Dendritic cell treated with granulocyte-macrophage colony-stimulating factor and Interleukin-4, amounts not matched to agents 40 ng/mL and 50 ng/mL, for 4 days (primary cell): Measurements from ENCODE around the gene UNC119.
A peak's percentile ranks its signal among the peaks of the same experiment; 100 is the strongest.
"Not testable (repeated sequence)": the region's sequence is repeated elsewhere in the genome, so short reads cannot be mapped to it uniquely, and the experiment has no call there.

Experiments
- H3K27ac Mint-ChIP-seq: one replicate; pipeline ENCODE4 v1.8.0; 2022; ENCODE audit warnings: mild to moderate bottlenecking, mixed read lengths
- H3K27me3 Mint-ChIP-seq: one replicate; pipeline ENCODE4 v1.8.0; 2022; ENCODE audit warnings: mild to moderate bottlenecking, mixed read lengths
- H3K36me3 Mint-ChIP-seq: one replicate; pipeline ENCODE4 v1.8.0; 2022; ENCODE audit warnings: low read depth, mixed read lengths
- H3K4me1 Mint-ChIP-seq: one replicate; pipeline ENCODE4 v1.8.0; 2022; ENCODE audit warnings: low read depth, mixed read lengths
- H3K4me3 Mint-ChIP-seq: one replicate; pipeline ENCODE4 v1.8.0; 2022; ENCODE audit warnings: mild to moderate bottlenecking, moderate library complexity, mixed read lengths
- H3K9me3 Mint-ChIP-seq: one replicate; pipeline ENCODE4 v1.8.0; 2022; ENCODE audit warnings: mixed read lengths
- intact Hi-C: fragments of 100-400 bp; cut with micrococcal nuclease; formaldehyde crosslinking; loops from one replicate; pipeline ENCODE4 v1.15.0; 2022

UNC119 gene

DNA sequence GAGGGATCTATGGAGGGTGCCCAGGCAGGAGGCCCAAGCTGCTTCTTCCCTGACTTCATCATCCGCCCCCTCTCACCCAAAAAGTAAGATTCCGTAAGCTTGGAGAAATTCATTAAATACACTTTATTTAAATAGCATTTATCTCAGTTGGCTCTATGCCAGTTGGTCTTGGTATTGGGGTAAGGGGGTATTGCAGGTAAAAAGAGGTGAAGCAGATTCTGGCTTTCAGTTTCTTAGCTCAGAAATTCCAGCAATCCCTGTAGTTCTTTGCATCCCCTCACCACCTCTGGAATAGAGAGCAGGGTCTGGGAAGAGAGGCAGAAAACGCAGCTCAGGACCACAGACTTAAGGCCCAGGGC is 25.0 kb upstream of the UNC119 start:
- Mint-ChIP-seq H3K4me3 (no peak overlapping the region), H3K36me3 (peaks cover 72% of the 10 kb centered on the region), H3K4me1 (peaks cover 21% of the 10 kb centered on the region), H3K27me3 (peaks cover 15% of the 10 kb centered on the region), H3K9me3 (no peaks in the 10 kb centered on the region), H3K27ac (no peak overlapping the region)
- intact Hi-C loops, result no loop called here

DNA sequence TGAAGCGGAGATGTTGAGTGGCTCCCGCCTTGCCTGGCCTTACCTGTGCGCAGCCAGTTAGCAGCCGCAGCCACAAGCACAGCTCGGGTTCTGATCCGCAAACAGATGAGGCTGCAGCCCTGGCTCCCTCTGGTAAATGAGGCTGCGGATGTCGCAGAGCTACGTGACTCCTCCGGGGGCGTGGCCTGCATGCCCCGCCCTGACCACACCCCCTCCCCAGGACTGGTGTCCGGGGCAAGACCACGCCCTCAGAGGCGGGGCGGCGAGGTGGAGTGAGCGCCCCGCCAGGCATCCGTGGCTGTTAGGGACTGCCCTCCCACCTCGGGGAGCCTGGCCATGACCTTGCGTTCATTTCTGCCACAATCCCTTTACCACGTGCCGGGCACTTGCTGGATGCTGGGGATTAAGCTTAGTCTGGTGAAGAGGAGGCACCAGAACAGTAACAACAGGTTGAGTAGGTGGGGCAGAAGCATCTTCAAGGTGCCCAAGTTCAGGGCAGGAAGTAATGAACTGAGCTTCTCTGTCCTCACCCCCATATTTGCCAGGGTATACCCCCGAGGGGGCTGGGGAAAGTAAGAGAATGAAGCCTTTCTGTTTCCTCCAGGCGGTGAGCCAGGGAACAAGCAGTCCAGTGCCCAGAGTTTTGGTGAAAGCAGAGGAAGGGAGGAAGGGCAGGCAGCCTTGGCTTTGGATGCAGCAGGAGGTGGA is 24.5 kb upstream of the UNC119 start, which contains the start of gene ALDOC:
ALDOC (minus strand) TSS at position 138 of the 708 bp plus-strand sequence. CDS start 1,363 bp downstream, outside the sequence.
- intact Hi-C loops, result no loop called here
- Mint-ChIP-seq H3K4me3 (peak within 1 kb of the TSS; percentile 74), H3K27ac (peak within 1 kb of the TSS; percentile 17), H3K9me3 (no peaks in the 10 kb centered on the region), H3K27me3 (peaks cover 15% of the 10 kb centered on the region), H3K4me1 (peaks cover 26% of the 10 kb centered on the region), H3K36me3 (peaks cover 72% of the 10 kb centered on the region)

DNA sequence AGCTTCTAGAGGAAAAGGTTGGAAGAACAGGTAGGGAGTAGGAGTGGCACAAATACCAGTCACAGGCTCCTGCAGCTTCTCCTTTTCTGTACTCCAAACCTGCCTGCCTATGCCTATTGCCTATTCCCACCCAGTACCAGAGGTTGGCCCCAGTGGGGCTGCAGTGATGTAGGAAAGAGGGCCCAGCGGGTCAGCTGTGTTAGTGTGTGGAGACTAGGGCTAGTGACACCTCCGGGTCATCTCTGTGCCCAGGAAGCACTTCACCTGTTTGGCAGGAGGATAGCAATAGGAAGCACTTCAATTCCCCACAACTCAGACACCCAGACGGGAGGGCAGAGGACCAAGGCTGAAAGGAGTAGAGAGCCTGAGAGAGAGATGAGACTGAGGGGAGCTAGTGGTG is 23.6 kb upstream of the UNC119 start:
- Mint-ChIP-seq H3K4me3 (peak overlapping the region; percentile 74), H3K36me3 (peaks cover 78% of the 10 kb centered on the region), H3K4me1 (peaks cover 26% of the 10 kb centered on the region), H3K27me3 (peaks cover 15% of the 10 kb centered on the region), H3K27ac (peak overlapping the region; percentile 17)
- intact Hi-C loops, H3K9me3 Mint-ChIP-seq: not testable (repeated sequence)

DNA sequence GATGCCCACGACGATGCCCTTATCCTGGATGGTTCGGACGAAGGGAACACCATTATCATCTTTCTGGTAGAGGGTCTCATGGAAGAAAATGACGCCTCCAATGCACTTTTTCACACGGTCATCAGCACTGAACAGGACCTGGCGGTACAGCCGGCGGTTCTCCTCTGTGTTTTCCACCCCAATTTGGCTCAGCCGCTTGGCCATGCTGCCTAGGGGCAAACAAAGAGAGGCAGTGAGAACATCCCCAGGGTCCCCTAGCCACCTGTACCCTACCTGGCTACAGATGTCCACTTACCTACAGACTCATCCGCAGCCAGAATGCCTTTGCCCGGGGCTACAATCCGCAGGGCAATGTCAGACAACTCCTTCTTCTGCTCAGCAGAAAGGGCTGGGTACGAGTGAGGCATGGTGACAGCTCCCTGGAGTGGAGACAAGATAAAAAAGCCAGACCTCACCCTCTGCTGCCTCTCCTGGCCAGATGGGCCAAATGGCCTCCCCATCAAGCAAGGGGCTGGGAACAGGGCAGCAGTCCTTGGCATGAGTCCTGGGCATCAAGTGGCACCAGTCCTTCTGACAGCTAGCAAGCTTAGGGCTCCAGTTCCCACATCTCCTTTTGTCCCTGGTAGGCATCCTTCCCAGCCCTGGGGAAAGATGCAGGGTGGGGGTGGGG is 22.8 kb upstream of the UNC119 start:
- no peak overlapping the region for H3K4me3 Mint-ChIP-seq
- intact Hi-C loops, result no loop called here
- peaks cover 26% of the 10 kb centered on the region for H3K4me1 Mint-ChIP-seq
- peaks cover 15% of the 10 kb centered on the region for H3K27me3 Mint-ChIP-seq
- H3K36me3 Mint-ChIP-seq, result peaks cover 76% of the 10 kb centered on the region
- no peak overlapping the region for H3K27ac Mint-ChIP-seq
- no peaks in the 10 kb centered on the region for H3K9me3 Mint-ChIP-seq

DNA sequence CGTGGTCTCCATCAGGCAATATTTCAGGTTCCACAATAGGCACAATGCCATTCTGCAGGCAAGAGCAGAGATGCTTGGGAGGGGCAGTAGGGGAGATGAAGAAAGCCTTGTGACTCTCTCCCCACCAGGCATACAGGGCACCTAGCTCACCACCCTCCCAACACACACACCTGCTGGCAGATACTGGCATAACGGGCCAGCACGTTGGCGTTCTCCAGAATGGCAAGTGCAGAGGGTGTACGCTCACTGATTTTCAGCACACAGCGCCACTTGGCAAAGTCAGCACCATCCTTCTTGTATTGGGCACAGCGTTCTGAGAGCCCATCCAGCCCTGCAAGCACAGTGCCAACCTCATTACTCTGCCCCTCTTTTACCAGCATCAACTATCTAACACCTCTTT is 22.1 kb upstream of the UNC119 start:
- H3K4me1 Mint-ChIP-seq, result peaks cover 31% of the 10 kb centered on the region
- H3K27ac Mint-ChIP-seq, result no peak overlapping the region
- no peak overlapping the region for H3K4me3 Mint-ChIP-seq
- peaks cover 15% of the 10 kb centered on the region for H3K27me3 Mint-ChIP-seq
- H3K36me3 Mint-ChIP-seq, result peaks cover 75% of the 10 kb centered on the region
- intact Hi-C loops, result no loop called here
- H3K9me3 Mint-ChIP-seq, result no peaks in the 10 kb centered on the region

DNA sequence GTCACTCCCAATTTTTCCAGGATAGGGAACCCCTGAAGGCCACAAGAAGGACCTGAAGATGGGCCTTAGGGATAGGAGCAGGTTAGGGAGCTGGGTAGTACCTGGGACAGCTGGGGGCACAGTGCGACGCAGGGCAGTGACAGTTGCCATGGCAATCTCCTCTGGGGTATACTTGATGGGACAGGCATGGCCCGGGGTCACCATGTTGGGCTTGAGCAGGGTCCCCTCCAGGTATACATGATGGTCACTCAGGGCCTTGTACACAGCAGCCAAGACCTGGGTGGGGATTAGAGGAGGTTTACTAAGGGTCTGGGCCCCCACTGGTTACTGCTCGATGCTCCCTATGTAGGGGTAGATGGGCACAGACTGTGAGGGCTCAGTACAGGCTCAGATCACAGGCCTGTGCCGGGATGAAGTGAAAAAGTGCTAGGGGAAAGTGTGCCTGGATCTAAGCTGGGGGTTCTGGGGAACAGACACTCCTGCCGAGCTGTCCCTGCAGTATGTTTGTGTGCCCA is 21.6 kb upstream of the UNC119 start:
- intact Hi-C loops, result no loop called here
- Mint-ChIP-seq H3K27ac (no peak overlapping the region), H3K27me3 (peaks cover 15% of the 10 kb centered on the region), H3K9me3 (no peaks in the 10 kb centered on the region), H3K4me1 (peaks cover 34% of the 10 kb centered on the region), H3K36me3 (peaks cover 70% of the 10 kb centered on the region), H3K4me3 (no peak overlapping the region)

DNA sequence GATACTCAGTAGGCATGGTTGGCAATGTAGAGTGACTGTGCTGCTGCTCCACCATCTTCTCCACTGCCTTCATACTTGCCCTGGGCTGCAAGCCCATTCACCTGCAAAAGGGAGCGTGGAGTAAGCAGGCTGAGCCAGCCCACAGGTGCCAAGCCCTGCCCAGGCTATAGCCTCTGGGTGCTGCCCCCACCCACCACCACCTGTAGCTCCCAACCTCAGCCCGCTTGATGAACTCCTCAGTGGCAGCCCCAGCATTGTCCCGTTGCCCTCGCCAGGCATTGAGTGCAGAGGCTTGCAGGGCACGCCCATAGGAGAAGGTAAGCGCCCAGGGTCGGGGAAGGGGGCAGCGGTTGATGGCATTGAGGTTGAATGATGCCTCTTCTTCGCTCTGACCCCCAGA is 21.1 kb upstream of the UNC119 start:
- no peaks in the 10 kb centered on the region for H3K9me3 Mint-ChIP-seq
- intact Hi-C loops, result no loop called here
- no peak overlapping the region for H3K27ac Mint-ChIP-seq
- H3K27me3 Mint-ChIP-seq, result peaks cover 15% of the 10 kb centered on the region
- peaks cover 65% of the 10 kb centered on the region for H3K36me3 Mint-ChIP-seq
- no peak overlapping the region for H3K4me3 Mint-ChIP-seq
- peaks cover 36% of the 10 kb centered on the region for H3K4me1 Mint-ChIP-seq

DNA sequence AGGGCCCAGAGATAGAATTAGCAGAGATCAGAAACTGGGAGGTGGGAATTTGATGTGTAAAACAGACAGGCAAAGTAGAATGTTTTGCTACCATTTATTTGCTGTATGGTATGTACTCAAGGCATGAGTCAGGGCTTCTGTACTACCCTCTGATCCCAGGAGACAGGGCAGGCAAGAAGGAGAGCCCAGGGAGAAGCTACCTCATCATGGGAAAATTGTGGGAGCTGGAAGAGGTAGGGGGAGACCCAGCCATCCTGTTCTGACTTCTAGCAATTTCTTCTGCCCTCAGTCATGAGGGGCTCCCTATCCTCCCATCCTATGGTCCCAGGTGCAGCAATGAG is 20.6 kb upstream of the UNC119 start:
- Mint-ChIP-seq H3K9me3 (no peaks in the 10 kb centered on the region), H3K27me3 (peaks cover 15% of the 10 kb centered on the region), H3K36me3 (peaks cover 60% of the 10 kb centered on the region), H3K4me3 (no peak overlapping the region), H3K27ac (no peak overlapping the region), H3K4me1 (peaks cover 41% of the 10 kb centered on the region)
- intact Hi-C loops, result no loop called here

DNA sequence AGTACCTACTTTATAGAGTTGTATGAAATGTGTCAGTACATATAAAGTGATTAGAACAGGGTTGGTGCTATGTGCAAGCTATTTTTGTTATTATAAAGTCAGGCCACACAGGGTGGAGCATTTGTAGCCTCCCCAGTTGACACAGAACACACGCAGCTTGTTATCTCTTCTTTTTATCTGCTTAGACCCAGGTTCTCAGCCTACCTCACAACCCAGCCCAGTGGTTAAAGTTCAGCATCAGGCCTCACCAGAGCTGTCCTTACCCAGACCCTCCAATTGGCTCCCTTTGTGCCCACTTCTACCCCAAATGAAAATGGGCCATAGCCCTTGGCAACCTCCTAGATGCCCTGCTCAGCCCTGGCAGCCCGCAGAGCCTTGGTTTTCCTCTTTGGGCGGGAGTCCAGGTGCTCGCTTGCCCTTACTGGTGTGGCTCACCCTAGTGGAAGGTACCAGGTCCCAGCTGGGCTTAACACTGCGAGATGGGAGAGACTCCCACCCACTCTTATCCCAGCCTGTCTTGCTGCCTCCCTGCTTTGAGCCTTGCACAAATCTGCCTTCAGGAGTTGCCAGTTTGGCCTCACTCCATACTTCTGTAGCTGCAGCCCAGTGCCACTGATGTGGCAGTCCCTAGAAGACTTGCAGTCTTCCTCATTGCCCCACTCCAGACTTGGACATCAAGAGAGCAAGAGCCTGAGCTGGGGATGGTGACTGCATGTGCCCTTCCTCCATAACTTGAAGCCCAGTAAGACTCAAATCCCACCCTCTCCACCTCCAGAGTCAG is 20.0 kb upstream of the UNC119 start:
- Mint-ChIP-seq H3K27me3 (peaks cover 15% of the 10 kb centered on the region), H3K4me3 (no peak overlapping the region), H3K36me3 (peaks cover 55% of the 10 kb centered on the region), H3K9me3 (no peaks in the 10 kb centered on the region), H3K27ac (no peak overlapping the region), H3K4me1 (peaks cover 47% of the 10 kb centered on the region)
- intact Hi-C loops, result no loop called here

DNA sequence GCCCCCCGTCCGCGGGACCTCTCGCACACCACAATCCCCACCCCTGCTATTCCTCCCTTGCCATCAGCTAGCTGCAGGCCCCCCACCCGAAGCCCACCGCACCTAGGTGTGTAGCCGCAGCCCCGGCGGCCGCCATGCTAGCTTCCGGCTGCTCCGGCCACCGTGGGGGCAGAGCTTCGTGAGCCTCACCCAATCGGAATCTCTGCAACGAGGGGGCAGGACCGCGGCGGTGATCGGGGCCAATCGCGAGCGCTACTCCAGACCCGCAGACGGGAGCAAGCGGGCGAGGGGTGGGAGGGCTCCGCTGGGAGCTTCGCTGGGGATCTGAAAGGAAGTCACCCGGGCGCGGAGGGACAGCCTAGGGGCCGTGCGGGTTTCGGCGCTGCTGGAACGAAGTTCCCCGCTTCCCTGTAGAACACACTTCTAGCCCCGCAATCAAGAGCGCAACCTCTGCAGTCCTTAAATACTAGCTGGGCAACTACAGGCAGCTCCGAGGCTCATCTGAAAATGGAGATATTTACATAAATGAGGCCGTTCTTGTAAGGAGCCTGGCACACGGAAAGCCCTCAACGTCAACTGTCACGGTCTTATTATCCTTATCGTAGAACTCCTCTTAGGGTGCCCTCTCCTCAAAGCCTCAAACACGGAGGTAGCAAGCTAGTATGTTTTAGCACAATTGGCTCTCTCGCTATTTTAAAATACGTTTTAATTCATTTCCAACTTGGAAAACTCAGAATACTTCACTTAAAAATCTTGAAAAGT is 19.1 kb upstream of the UNC119 start, which contains the start of gene PIGS:
PIGS (minus strand) TSS at position 164 of the 762 bp plus-strand sequence; CDS start at position 136, 28 bp downstream.
- H3K4me1 Mint-ChIP-seq, result peaks cover 43% of the 10 kb centered on the region
- peak within 1 kb of the TSS; percentile 97 for H3K4me3 Mint-ChIP-seq
- intact Hi-C loops, result no loop called here
- H3K9me3 Mint-ChIP-seq, result no peaks in the 10 kb centered on the region
- H3K27me3 Mint-ChIP-seq, result peaks cover 15% of the 10 kb centered on the region
- H3K27ac Mint-ChIP-seq, result peak within 1 kb of the TSS; percentile 93
- H3K36me3 Mint-ChIP-seq, result peaks cover 47% of the 10 kb centered on the region

DNA sequence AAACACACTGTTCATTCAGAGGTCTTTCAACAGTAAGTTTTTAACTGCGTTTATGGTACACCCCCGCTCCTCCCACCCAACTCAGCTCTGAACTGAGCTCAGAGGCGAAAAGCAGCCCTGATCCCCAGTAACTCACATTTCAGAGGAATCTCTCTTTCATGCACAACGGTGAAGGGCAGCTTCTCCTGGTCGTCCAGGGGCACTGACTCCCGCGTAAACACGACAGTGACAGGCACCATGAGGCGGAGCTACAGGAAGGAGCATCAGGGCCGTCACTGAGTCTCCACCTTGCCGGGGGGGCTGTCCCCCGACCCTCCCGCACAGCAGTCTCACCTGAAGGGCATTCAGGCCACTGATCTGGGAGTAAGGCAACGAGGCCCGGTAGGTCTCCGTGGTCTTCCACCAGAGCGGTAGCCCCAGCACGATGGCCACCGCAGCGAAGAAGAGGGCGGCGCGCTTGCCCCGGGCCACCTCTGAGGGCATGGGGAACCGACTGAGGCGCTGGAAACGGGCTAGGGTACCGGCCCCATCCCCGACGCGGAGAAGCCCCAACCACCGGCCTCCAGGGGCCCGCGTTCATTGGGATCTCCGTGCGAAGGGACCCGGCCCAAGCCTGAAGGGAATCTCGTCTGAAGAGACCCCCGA is 18.4 kb upstream of the UNC119 start:
- Mint-ChIP-seq H3K9me3 (no peaks in the 10 kb centered on the region), H3K36me3 (peaks cover 47% of the 10 kb centered on the region), H3K27me3 (peaks cover 10% of the 10 kb centered on the region), H3K4me1 (peaks cover 36% of the 10 kb centered on the region), H3K27ac (peak overlapping the region; percentile 93), H3K4me3 (peak overlapping the region; percentile 97)
- intact Hi-C loops, result no loop called here

DNA sequence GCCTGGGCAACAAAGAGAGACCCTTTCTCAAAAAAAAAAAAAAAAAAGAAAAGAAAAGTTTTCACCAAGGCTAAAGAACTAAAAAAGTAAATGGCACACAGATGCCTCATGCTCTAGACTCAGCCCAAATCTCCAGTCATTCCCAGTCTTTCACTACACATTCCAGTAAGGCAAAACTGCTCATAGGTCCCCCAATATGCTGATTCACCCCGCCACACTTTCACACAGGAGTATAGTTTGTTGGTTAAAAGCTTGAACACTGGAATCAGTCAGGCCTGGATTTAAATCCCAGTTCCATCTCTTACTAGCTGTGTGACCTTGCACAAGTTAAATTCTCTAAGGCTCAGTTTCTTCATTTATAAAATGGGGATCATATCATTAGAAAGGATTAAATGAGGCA is 17.0 kb upstream of the UNC119 start:
- Mint-ChIP-seq H3K9me3 (no peaks in the 10 kb centered on the region), H3K27ac (no peak overlapping the region), H3K36me3 (peaks cover 47% of the 10 kb centered on the region), H3K4me1 (peaks cover 35% of the 10 kb centered on the region), H3K4me3 (no peak overlapping the region), H3K27me3 (peaks cover 6% of the 10 kb centered on the region)
- intact Hi-C loops, result no loop called here

DNA sequence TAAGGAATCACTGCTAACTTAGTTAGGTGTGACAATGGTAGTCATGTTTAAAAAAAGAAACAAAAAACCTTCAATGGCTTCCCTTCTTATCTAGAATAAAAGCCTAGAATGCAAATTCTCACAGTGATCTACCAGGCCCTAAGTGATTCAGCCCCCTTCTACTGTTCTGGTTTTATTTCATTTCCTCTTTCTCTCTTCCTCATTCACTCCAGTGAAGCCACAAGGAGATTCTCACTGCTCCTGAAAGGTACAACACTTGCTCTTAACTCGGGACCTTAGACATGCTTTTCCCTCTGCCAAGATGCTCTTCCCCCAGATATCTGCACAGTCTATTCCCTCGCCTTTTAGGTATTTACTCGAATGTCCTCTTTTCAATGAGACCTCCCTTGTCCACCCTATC is 15.2 kb upstream of the UNC119 start:
- Mint-ChIP-seq H3K4me3 (peak overlapping the region; percentile 24), H3K36me3 (peaks cover 47% of the 10 kb centered on the region), H3K27me3 (peaks cover under 1% of the 10 kb centered on the region), H3K27ac (peak overlapping the region; percentile 22), H3K9me3 (no peaks in the 10 kb centered on the region), H3K4me1 (peaks cover 31% of the 10 kb centered on the region)
- intact Hi-C loops, result no loop called here
